ENCODE measurements around the gene FAM3C.

GRCh38 chr7:121301446-121302213, 94.5 kb downstream of the FAM3C start:
- no peak for TF ChIP-seq CTCF (IDR thresholded peaks at IDR 0.05)
- no peak for TF ChIP-seq POLR2A (IDR thresholded peaks at IDR 0.05)
